ENCODE data around the gene VWA3A.

- TF ChIP-seq EZH2phosphoT487 (IDR thresholded peaks at IDR 0.05; ENCODE audit: insufficient read depth, low read depth) (no peak), EZH2 (IDR thresholded peaks at IDR 0.05; ENCODE audit: insufficient read depth, poor library complexity, severe bottlenecking) (no peak)
Observed at GRCh38 chr16:22171953-22172352, 79.6 kb downstream of the VWA3A start.
